Measurements from ENCODE around the gene KDM8. TPM values are rescaled to one million over a fixed set of nuclear protein-coding genes. Genes with fewer than 3 reads are reported as not detected.

The KDM8 gene
- total and polyA plus RNA-seq, 2 donors (not counting 3 experiments of a cell fraction or from before 2014, with no cell fraction given), result 5.1 to 8.4 TPM

- intact Hi-C loops (cut with micrococcal nuclease), result no loop called here
- ChIA-PET POLR2A (no interaction called here), CTCF (interaction anchor here (1.0 to 7.5 kb wide), 3 partner anchors 19 to 169 kb away, joined by 3 to 48 read pairs (median 6); no protein-coding TSS in a partner anchor)
- Histone ChIP-seq H3K9ac (replicated peaks; ENCODE audit: extremely low read depth, insufficient read depth, low read length) (no peak overlapping the region), H3K27ac (ENCODE audit: insufficient read depth, low read depth, low read length) (no peak overlapping the region), H2AFZ (ENCODE audit: low read depth, low read length) (no peak overlapping the region), H3K27me3 (ENCODE audit: control insufficient read depth in 2 of 2, insufficient read depth in 2 of 2, low read length in 2 of 2) (peaks cover 8 to 17% of the 10 kb centered on the region in 2 experiments), H3K36me3 (ENCODE audit: control insufficient read depth in 2 of 2, extremely low read depth in 1 of 2, insufficient read depth in 2 of 2, low read length in 2 of 2) (no peaks in the 10 kb centered on the region), H3K9me3 (replicated peaks; ENCODE audit: control insufficient read depth, insufficient read depth, low read length) (no peaks in the 10 kb centered on the region), H3K4me3 (replicated peaks in 1 of 3; ENCODE audit: insufficient read depth in 1 of 3, low read depth in 1 of 3, low read length in 3 of 3) (no peak overlapping the region), H4K20me1 (replicated peaks; ENCODE audit: control insufficient read depth, extremely low read depth, insufficient read depth, low read length) (no peaks in the 10 kb centered on the region), H3K79me2 (ENCODE audit: control insufficient read depth, insufficient read depth, low read length) (no peaks in the 10 kb centered on the region), H3K9me1 (replicated peaks; ENCODE audit: control insufficient read depth, extremely low read depth, insufficient read depth, low read length) (no peaks in the 10 kb centered on the region), H3K4me1 (ENCODE audit: control insufficient read depth, extremely low read depth, insufficient read depth, low read length) (peaks cover 14% of the 10 kb centered on the region), H3K4me2 (ENCODE audit: insufficient read depth, low read length) (no peak overlapping the region)
- DNase-seq (ENCODE audit: low read depth, low spot score), result no peak
- FAIRE-seq, result no peak
- dilution Hi-C loops (cut with MboI; ENCODE audit: extremely low pct_ligation_motif_present, low sequenced_read_pairs), result no loop called here
- no TSS peak for BruUV-seq (replicated peaks)
- TF ChIP-seq MYC (IDR thresholded peaks at IDR 0.05; ENCODE audit: low read depth, low read length), result no peak
- no peak for TF ChIP-seq JUN (IDR thresholded peaks at IDR 0.05; ENCODE audit: borderline replicate concordance, insufficient read depth, insufficient read length, low read depth)
- no peak for TF ChIP-seq POLR2AphosphoS5 (IDR thresholded peaks at IDR 0.05; ENCODE audit: insufficient read depth, low read depth, low read length)
- TF ChIP-seq CTCF (IDR thresholded peaks at IDR 0.05; ENCODE audit: extremely low read depth in 1 of 2, insufficient read depth in 1 of 2, low read depth in 1 of 2, low read length in 2 of 2), result no peak
- no peak for TF ChIP-seq MAX (IDR thresholded peaks at IDR 0.05; ENCODE audit: insufficient read depth, insufficient read length)
Measured at GRCh38 chr16:27198451-27199234, 4.7 kb upstream of the KDM8 start.
